GM18507 (cell line): ENCODE results near the gene INTS6.

Experiments used
- DNase-seq: peaks from one replicate; pipeline ENCODE4 v3.0.0; 2011; ENCODE audit warnings: low read depth; ENCODE audit not compliant: insufficient read length; ENCODE audit errors: extremely low spot score
- FAIRE-seq: peaks from 2 replicates; lab custom pipeline; 2011; peaks lifted over from hg19 to GRCh38; lab: Jason Lieb, UNC

INTS6 gene

DNA sequence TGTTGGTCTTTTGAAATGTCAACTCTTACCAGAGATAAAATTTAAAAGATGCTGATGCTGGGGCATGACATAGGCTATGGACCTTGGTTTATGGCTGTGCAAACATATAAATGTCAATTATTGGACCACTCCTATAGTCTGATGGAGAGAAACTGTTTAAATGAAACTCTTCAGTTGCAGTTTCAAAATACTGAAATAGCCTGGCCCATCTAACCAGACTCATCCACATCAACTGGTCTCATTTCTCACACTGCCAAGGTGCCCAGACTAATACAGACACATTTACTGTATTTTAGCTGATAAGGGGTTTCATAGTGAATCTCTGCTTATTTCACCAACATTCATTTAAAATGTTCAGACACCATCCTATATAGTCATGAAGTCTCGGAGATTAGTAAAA is 93.5 kb downstream of the INTS6 start:
- FAIRE-seq = peak; percentile 54
- no peak for DNase-seq

DNA sequence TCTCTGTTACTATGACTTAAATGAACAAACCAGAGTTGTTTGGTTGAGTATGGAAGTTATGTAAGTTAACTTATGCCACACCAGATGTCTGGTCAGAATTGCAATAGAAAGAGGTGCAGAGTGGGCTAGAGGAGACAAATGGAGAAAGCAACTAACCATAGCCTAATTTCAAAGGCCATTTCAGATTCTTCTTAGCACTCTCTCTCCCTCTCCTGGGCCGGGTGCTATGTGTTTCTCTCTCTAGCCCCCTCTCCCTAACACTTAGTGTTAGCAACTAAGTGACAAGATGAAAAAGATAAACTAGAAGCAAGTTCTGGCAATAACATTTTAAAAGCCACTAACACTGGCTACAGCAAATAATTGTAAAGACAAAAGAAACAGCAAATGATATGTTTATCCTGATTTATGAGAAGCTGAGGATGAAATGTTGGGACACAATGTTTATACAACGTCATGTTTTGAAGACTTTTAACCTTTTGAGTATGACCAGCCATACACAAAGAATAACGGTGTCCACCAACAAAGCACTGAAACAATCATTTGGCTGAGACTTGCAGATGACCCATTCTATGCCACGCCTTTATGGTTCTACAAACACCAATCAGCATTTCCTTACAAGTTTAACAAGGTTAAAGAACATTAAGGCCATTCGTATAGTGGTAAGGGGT is 94.8 kb downstream of the INTS6 start:
- no peak for DNase-seq
- no peak for FAIRE-seq

- DNase-seq (no peak), FAIRE-seq (no peak)
Observed at GRCh38 chr13:51355217-51355616, 97.6 kb downstream of the INTS6 start.

DNA sequence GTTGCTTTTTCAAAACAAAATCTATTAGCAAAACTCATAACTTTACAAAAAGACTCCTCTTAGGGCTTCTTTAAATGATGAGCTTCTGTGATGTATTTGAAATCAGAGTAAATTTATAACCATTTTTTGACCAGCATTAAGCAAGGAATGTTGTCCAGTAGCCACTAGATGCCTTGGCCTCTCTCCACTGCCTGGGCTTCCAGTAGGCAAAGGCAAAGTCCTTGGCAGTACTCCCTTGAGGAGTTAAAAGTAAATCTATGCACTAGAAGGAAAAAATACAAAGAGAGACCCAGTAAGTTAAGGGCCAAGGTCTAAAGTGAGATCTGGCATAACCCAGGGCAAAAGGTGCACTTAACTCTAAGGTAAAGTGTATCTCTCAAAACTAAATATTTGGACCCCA is 103.8 kb downstream of the INTS6 start:
- DNase-seq (no peak), FAIRE-seq (no peak)

DNA sequence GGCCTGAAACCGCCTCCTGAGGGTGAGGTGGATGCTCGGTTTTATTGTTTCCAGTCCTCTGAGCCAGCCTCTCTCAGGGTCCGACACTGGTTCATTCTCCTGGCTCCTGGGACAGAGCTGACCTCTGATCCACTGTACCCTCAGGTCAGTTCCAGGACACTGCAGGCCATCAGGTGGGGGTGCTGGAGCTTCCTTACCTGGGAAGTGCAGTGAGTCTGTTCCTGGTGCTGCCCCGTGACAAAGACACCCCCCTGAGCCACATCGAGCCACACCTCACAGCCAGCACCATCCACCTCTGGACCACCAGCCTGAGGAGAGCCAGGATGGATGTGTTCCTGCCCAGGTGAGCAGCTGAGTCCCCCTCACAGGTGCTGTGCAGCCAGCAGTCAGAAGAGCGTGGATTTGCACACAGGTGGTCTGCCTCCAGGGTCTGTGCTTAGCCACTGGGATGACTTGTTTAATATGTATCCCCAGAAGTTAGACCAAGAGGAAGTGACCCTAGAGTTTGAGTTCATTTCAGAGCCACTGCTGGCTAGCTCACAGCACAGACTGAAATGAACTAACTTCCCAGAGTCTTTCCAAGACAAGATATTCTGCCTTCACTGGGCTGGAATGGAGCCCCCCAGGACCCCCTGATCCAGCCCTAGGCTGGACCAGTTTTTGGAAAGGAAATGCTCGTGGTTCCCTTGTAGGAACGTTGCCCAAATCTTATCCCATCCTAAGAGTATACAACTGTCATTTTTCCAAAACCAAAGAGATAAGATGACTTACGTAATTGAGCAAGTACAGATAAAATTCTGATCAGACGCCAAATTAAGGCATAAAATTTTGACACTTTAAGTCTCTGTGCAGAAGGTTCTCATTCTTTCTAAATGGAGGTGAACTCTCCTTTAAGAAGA is 104.5 kb downstream of the INTS6 start:
- DNase-seq (no peak), FAIRE-seq (no peak)

DNA sequence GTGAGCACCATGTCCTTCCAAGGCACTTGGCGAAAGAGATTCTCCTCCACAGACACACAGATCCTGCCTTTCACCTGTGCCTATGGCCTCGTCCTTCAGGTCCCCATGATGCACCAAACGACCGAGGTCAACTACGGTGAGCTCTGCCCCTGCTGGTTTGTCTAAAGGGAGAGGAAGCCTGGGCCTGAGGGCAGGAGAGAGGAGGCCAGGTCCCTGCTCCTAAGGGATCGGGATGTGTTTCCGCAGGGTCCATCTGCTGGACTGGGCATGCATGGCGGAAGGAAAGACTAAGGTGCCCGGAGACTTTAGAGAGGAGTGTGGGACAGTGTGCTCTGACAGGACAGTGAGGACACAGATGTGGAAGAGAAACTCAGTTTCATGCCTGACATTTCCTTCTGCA is 105.7 kb downstream of the INTS6 start:
- FAIRE-seq (no peak), DNase-seq (no peak)

- DNase-seq (no peak), FAIRE-seq (no peak)
Observed at GRCh38 chr13:51346397-51346796, 106.4 kb downstream of the INTS6 start.

- DNase-seq = no peak
- FAIRE-seq = no peak
Observed at GRCh38 chr13:51343475-51343874, 109.4 kb downstream of the INTS6 start.

- FAIRE-seq (no peak), DNase-seq (no peak)
Observed at GRCh38 chr13:51342706-51343105, 110.1 kb downstream of the INTS6 start.

DNA sequence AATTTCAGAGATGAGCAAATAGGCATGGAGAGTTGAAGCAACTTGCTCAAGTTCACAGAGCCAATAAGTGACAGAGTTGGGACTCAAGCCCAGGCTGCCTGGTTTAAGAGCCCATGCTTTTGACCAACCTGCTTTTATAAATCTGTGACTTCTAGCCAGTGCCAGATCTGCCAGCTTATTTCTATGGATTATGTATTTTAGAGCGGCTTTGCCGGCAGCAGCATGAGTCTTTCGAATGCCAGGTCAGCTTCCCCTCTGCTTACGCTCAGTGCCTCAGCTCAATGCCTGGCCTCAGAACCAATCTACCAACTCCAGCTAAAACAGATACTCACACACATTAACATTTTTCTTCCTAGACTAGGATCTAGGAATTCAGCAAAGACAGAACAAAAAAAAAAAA is 111.0 kb downstream of the INTS6 start:
- DNase-seq = no peak
- no peak for FAIRE-seq

GRCh38 chr13:51341232-51341631 is 111.6 kb downstream of the INTS6 start:
- DNase-seq (no peak), FAIRE-seq (no peak)

GRCh38 chr13:51339952-51340732 is 112.7 kb downstream of the INTS6 start:
- DNase-seq (no peak), FAIRE-seq (no peak)

GRCh38 chr13:51339354-51339753 is 113.5 kb downstream of the INTS6 start, which contains the start of gene SERPINE3:
Gene SERPINE3, plus strand, starts transcription at chr13:51339691. Its CDS starts 1,401 bp downstream, at chr13:51341092.
- DNase-seq (no peak), FAIRE-seq (no peak)

DNA sequence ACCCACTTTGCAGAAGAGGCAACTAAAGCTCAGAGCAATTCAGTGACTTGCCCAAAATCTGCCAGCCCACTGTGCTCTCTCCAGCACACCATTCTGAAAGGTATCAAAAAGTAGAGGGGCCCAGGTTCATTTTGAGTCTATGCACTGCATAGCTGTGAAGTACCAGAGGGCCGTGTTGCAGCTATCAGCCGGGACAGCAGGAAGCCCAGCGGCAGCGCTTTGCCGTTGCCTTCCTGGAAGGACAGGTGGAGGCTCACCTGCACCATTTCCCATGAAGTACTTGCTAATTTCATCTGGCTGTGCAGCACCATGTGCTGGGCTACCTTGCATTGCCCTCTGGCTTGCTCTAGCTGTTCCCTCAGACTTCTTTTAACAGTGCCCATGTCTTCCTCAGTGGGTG is 116.1 kb downstream of the INTS6 start:
- DNase-seq (no peak), FAIRE-seq (no peak)

- FAIRE-seq (no peak), DNase-seq (no peak)
Observed at GRCh38 chr13:51333826-51334225, 119.0 kb downstream of the INTS6 start.

DNA sequence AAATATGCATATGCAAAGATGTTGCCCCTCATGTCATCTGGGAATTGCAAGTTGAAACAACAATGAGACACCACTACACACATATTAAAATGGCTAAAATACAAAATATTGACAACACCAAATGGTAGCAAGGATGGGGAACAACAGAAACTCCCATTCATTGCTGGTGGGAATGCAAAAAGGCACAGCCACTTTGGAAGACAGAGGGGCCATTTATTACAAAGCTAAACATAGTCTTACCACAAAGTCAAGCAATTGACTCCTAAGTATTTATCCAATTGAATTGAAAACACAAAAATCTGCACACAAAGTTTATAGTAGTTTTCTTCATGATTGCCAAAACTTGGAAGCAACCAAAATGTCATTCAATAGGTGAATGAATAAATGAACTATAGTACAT is 119.4 kb downstream of the INTS6 start:
- no peak for FAIRE-seq
- no peak for DNase-seq

GRCh38 chr13:51332566-51333361 is 120.1 kb downstream of the INTS6 start:
- no peak for FAIRE-seq
- no peak for DNase-seq

DNA sequence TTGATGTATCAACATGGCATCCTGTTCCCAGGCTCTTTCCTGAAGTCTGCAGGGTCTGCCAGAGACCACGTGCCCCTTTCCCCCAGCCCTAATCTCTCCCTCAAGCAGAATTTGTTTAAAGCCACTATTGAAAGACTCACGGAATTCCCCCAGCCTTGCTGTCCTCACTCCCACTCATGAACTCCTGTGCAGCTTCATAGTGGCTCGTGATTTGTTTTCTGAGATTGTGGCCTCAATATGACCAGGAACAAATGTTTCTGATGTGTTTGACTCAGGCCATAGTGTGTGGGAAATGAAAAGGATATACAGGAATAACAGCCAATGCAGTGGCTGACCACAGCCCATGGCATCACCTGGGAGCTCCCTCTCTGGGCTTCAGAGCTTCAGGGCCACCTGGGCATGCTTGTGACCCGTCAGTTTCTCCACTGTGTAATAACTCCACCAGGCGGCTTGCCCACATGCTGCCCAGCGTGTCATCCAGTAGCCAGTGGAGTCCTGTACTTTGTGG is 121.4 kb downstream of the INTS6 start:
- FAIRE-seq (peak; percentile 72), DNase-seq (no peak)

DNA sequence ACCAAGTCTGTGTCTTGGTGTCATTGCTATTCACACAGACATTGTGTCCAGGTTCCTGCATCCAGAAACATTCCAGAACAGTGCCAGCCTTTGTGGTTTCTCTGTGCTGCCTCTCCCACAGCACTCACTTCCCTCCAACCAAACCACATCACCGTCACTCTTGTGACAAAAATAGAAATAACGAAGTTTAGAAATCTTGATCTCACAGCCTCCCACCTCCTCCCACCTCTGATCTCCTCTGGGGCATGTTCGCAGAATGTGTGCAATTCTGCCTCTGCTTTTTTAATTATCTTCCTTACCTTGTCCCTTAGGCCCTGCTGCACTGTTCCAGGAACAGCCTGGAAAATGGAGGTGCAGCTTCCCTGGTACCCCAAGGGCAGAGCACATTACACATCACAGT is 122.0 kb downstream of the INTS6 start:
- FAIRE-seq (peak; percentile 67), DNase-seq (no peak)
